HepG2 (cell line): ENCODE measurements around the gene NXNL2.

Experiments used
- CREM ChIP-seq, 2 experiments: sonication (generic) in 1 of 2; formaldehyde crosslinking in 1 of 2; IDR thresholded peaks; 2 replicates each; pipeline versions ENCODE4 v1.4.0 to v1.6.1; 2016 to 2020; ENCODE audit warnings: antibody characterized with exemption in 1 of 2, mild to moderate bottlenecking in 1 of 2, missing genetic modification reagents in 1 of 2
- HBP1 ChIP-seq: IDR thresholded peaks from 2 replicates; pipeline ENCODE4 v1.6.1; 2016; ENCODE audit warnings: low read depth, control low read depth
- PHF8 ChIP-seq: sonication (generic); formaldehyde crosslinking; IDR thresholded peaks from 2 replicates; pipeline ENCODE4 v1.5.0; 2020; ENCODE audit warnings: missing genetic modification reagents
- POLR2A ChIP-seq, 2 experiments: IDR thresholded peaks; 2 replicates each; pipeline ENCODE4 v1.6.1; 2011; ENCODE audit warnings: low read depth in 2 of 2, low read length in 2 of 2, mild to moderate bottlenecking in 1 of 2, moderate library complexity in 1 of 2; ENCODE audit not compliant: insufficient read depth in 1 of 2
- REST ChIP-seq, 2 experiments: IDR thresholded peaks; 2 replicates each; pipeline ENCODE4 v1.6.1; 2011 to 2012; ENCODE audit warnings: low read length in 2 of 2, borderline replicate concordance in 1 of 2, low read depth in 1 of 2, mild to moderate bottlenecking in 1 of 2, moderate library complexity in 1 of 2
- SMARCC2 ChIP-seq: fragments of 450-650 bp; IDR thresholded peaks from 2 replicates; pipeline ENCODE4 v1.6.1; 2017; ENCODE audit warnings: antibody characterized with exemption, mild to moderate bottlenecking
- ZNF333 ChIP-seq: sonication (generic); formaldehyde crosslinking; IDR thresholded peaks from 2 replicates; pipeline ENCODE4 v1.4.0; 2020; ENCODE audit warnings: mild to moderate bottlenecking, missing genetic modification reagents, borderline replicate concordance

GRCh38 chr9:88544245-88544644, 9.3 kb downstream of the NXNL2 start:
- TF ChIP-seq REST (IDR thresholded peaks at IDR 0.05; ENCODE audit: borderline replicate concordance in 1 of 2, low read depth in 1 of 2, low read length in 2 of 2) (no peak), ZNF333 (CRISPR knock-in tag) (no peak), PHF8 (CRISPR knock-in tag) (no peak), POLR2A (IDR thresholded peaks at IDR 0.05; ENCODE audit: insufficient read depth in 1 of 2, low read depth in 2 of 2, low read length in 2 of 2) (no peak), HBP1 (no peak), CREM (IDR thresholded peaks at IDR 0.05) (no peak), CREM (CRISPR knock-in tag; IDR thresholded peaks at IDR 0.05) (no peak), SMARCC2 (no peak)
